NCI-H1417 (cell line): ENCODE measurements around the gene KRTAP5-3.
"Not testable (repeated sequence)": the region's sequence is repeated elsewhere in the genome, so short reads cannot be mapped to it uniquely, and the experiment has no call there.

ENCODE experiments used
- DNase-seq, 3 experiments: peaks; one replicate each; lab custom pipeline; 2025; lab: John Stamatoyannopoulos, UW

KRTAP5-3 gene

DNA sequence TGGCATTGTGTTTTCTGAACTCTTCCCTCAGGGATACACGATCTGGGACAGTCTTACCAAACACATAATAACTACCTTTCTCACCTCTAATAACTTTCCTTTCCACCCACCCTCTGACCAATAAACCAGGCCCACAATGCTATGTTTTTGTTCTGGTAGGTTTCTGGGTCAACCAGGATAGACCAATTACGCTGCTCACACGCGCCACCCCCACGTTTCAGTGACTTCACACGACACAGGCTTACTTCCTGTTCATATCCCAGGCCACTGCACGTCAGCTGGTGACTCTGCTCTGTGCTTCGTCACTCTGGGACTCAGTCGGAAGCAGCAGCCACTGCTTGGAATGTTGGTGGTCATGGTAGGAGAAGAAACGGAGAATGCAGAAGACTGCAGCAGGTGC, 11.2 kb upstream of the KRTAP5-3 start:
- no peak for DNase-seq

DNA sequence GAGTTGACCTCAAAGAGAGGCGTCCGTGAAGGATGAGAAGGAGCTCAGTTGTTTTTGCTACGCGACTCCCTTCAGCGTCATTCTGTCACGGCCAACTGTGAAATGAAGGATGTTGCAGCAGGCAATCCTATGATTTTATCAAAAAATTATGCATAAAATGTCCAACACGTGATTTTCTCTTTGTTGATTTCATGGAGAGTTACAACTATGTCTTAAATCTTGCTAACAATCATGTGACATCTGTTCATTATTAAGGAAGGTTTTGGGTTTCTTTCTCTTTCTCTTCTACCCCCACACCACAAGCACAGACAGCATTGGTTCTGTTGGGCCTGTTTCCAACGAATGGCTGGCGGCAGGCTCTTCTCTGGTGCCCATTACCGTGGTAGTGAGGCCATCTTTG, 10.0 kb upstream of the KRTAP5-3 start:
- no peak for DNase-seq

DNA sequence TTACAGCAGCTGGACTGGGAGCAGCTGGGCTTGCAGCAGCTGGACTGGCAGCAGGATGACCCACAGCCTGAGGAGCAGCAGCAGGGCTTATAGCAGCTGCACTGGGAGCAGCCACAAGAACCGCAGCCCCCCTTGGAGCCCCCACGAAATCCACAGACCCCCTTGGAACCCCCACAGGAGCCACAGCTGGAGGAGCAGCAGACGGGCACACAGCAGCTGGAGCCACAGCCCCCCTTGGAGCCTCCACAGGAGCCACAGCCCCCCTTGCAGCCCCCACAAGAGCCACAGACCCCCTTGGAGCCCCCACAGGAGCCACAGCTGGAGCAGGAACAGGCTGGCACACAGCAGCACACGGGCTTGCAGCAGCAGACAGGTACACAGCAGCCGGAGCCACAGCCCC, 362 bp downstream of the KRTAP5-3 start:
- not testable (repeated sequence) for DNase-seq

DNA sequence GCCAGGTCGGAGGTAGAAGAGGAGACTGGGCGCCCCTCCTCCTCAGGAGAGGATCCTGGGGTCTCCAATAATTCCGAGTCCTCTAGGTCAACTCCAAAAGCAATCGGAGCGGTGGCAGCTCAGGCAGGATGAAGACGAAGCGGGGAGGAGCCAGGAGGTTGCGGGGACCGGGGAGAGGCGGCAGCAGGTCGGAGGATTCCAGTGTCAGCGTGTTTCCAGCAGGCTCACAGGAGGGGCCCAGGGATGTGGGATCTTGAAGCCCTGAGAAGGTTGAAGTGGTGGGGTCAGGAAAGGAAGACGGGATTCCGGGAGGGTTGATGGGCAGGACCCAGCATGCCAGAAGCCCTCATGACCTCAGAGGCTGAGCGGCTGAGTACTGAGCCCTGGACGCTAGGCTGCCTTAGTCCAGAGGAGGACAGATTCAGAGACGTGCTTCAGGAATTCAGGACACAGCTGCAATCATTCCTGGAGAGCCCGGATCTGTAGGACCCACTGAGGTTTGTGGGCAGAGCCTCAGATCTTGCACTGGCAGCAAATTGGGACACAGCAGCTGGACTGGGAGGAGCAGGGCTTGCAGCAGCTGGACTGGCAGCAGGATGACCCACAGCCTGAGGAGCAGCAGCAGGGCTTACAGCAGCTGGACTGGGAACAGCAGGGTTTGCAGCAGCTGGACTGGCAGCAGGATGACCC, 962 bp downstream of the KRTAP5-3 start:
- not testable (repeated sequence) for DNase-seq

- DNase-seq: not testable (repeated sequence)
Measured at GRCh38 chr11:1605923-1606322, 2.3 kb downstream of the KRTAP5-3 start.

DNA sequence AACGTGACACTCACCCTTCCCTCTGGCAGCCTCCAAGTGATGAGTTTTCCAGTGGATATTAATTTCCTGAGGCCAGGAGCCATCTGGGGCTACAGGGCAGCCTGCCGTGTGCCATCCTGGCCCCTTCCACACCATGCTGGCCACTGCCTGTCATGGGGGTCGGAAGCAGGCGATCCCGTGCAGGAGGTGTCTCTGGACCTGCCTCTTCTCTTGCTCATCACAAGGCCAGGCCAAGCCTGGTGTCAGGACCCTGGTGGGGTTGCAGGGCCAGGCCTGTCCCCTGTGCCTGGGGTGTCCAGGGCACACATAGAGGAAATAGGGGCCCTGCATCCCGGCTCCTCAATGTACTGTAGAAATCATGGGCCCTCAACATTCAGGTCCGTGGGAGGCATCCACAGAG, 3.6 kb downstream of the KRTAP5-3 start:
- no peak for DNase-seq

GRCh38 chr11:1604181-1604580, 4.1 kb downstream of the KRTAP5-3 start:
- no peak for DNase-seq

DNA sequence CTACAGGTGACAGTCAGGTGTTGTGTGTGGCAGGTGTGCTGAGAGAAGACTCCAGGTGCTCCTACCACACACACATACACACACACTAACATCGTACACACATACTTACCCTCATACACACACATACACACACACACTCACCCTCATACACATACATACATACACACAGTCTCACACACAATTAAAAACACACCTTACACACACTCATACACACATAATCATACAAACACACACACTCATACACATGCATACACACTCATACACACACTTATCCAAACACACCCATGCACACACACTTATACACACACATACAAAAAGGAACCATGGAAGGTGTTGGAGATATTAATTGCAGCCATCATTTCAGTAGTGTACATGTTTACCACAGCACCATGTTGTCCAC, 4.6 kb downstream of the KRTAP5-3 start:
- DNase-seq: peak in 1 of 3 experiments; percentile 32

GRCh38 chr11:1601663-1602062, 6.6 kb downstream of the KRTAP5-3 start:
- not testable (repeated sequence) for DNase-seq

DNA sequence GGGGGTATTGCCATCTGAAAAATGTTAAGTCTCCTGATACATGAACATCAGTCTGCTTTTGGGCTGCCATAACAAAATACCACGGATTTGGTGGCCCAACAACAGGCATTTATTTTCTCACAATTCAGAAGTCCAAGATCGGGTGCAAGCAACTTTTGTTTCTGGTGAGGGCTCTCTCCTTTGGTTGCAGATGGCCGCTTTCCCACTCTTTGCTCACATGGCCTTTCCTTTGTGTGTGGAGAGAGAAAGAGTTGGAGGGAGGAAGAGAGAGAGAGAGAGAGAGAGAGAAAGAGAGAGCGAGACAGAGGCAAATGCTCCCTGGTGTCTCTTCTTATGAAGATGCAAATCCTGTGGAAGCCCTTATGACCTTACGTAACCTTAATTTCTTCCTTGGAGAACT, 7.6 kb downstream of the KRTAP5-3 start:
- DNase-seq: no peak

DNA sequence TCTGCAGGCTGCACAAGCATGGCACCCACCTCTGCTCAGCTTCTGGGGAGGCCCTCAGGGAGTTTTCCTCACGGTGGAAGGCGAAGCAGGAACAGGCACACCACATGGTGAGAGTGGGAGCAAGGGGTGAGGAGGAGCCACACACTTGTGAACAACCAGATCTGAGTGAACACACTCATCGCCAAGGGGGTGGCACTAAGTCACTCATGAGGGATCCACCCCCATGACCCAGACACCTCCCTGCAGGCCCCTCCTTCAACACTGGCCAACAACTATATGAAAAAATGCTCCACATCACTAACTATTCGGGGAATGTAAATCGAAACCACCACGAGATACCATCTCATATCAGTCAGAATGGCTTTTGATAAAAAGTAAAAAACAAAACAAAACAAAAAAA, 9.4 kb downstream of the KRTAP5-3 start:
- DNase-seq: no peak

- DNase-seq: peak in 1 of 3 experiments; percentile 34
Measured at GRCh38 chr11:1598406-1598805, 9.9 kb downstream of the KRTAP5-3 start.

DNA sequence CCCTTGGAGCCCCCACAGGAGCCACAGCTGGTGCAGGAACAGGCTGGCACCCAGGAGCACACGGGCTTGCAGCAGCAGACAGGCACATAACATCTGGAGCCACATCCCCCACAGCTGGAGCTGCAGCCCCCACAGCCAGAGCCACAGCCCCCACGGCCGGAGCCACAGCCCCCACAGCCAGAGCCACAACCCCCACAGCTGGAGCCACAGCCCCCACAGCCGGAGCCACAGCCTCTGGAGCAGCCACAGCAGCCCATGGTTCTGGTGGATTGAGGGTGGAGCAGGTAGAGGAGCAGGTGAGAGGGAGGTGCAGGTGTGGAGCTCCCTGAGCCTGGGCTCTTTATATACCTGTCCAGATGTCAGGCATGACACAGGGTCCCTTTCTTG, 10.3 kb downstream of the KRTAP5-3 start, which contains the start of gene KRTAP5-2:
TSS of gene KRTAP5-2 (minus strand) at position 301 of the 387 bp plus-strand sequence. CDS start at position 257, 44 bp downstream.
- DNase-seq: no peak

DNA sequence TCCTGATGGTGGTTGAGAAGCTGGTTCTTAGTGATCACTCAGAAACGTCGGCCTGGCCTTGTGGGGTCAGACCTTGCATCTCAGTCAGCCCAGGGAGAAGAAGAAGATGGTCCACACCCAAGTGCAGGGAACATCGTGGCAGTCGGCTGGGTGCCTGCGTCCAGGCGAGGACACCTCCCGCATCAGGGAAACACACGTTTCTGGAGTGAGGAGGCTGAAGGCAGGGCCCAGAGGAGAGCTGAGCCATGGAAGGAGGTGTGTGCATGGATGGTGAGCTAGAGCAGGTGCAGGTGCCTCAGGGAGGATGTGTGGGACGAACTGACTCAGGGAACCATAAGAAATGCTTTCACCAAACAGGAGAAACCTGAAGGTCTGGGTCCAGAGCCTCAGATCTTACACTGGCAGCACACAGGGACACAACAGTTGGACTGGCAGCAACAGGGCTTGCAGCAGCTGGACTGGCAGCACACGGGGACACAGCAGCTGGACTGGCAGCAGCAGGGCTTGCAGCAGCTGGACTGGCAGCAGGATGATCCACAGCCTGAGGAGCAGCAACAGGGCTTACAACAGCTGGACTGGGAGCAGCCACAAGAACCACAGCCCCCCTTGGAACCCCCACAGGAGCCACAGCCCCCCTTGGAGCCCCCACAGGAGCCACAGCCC, 10.8 kb downstream of the KRTAP5-3 start:
- no peak for DNase-seq

GRCh38 chr11:1596576-1597121, 11.6 kb downstream of the KRTAP5-3 start:
- DNase-seq: peak in 2 of 3 experiments; percentile 8 to 19

GRCh38 chr11:1595994-1596575, 12.2 kb downstream of the KRTAP5-3 start:
- DNase-seq: not testable (repeated sequence)

DNA sequence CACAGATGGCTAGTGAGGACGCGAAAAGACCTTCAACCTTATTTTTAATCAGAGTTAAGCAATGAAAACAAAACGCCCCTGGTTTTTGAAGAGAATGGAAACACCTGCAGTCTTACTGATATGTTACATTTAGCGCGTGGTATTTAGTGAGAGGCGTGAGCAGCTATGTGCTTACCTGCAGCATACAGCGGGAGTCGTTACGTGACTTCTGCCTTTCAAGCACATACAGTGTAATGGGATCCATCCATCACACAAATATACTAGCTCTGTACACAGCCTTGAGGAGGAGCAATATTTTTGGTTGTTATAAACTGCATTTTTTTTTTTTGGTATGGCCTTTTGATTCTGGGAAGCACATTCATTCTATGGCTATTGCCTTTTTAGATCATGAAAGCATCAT, 15.6 kb downstream of the KRTAP5-3 start:
- peak; percentile 8 to 60 (median 9) for DNase-seq

DNA sequence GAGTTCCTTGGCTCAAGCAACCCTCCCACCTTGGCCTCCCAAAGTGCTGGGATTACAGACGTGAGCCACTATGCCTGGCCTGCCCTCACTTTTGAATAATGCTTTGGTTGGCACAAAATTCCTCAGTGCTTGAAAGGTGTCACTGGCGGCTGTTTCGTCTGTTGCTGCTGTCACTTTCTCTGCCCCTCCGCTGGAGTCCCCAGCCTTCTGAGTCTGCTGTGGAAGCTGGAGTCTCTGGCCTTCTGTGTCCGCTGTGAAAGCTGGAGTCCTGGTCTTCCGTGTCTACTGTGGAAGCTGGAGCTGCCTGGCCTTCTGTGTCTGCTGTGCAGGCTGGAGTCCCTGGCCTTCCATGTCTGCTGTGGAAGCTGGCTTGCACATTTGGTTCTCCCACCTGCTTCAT, 18.3 kb downstream of the KRTAP5-3 start:
- DNase-seq: no peak

- DNase-seq: not testable (repeated sequence)
Measured at GRCh38 chr11:1589191-1589963, 18.9 kb downstream of the KRTAP5-3 start.

DNA sequence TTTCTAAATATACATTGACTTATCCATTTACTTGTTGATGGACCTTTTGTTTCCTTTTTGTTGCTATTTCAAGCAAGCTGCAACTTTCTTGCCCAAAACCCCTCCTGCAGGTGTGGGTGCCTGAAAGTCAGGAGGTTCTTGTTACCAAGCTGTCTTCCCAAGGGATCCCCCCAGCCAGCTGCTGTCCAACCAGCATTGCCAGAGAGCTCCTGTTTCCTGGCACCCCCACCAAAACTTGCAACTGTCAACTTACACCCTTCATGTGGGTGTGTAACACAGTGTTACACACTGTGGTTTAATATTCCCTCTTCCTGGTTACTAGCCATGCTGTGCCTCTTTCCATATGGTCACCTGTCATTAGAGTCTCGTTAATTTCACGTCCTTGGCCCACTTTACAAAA, 21.6 kb downstream of the KRTAP5-3 start:
- DNase-seq: no peak

GRCh38 chr11:1584661-1585370, 23.4 kb downstream of the KRTAP5-3 start, which contains the start of gene KRTAP5-1:
Gene KRTAP5-1 (minus strand): TSS chr11:1585283. CDS start chr11:1585249, 34 bp downstream.
- not testable (repeated sequence) for DNase-seq
